GM19328 (cell line): ENCODE results near the gene HSD17B2.
"Not testable (repeated sequence)": the region's sequence is repeated elsewhere in the genome, so short reads cannot be mapped to it uniquely, and the experiment has no call there.

Experiments used
- ATAC-seq: cut with Tn5 transposase; IDR thresholded peaks from one replicate; pipeline ENCODE4 v1.9.1; 2021; ENCODE audit warnings: mild to moderate bottlenecking, moderate library complexity; ENCODE audit not compliant: unreplicated experiment

Gene HSD17B2, protein sequence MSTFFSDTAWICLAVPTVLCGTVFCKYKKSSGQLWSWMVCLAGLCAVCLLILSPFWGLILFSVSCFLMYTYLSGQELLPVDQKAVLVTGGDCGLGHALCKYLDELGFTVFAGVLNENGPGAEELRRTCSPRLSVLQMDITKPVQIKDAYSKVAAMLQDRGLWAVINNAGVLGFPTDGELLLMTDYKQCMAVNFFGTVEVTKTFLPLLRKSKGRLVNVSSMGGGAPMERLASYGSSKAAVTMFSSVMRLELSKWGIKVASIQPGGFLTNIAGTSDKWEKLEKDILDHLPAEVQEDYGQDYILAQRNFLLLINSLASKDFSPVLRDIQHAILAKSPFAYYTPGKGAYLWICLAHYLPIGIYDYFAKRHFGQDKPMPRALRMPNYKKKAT

GRCh38 chr16:82034981-82035612 lies at the start of gene HSD17B2:
Gene HSD17B2, plus strand, starts transcription at chr16:82035253. Its CDS starts 172 bp downstream, at chr16:82035425.
- no peak for ATAC-seq

- ATAC-seq = no peak
These were observed 47.9 kb upstream of the HSD17B2 start for GRCh38 chr16:81987121-81987520.

DNA sequence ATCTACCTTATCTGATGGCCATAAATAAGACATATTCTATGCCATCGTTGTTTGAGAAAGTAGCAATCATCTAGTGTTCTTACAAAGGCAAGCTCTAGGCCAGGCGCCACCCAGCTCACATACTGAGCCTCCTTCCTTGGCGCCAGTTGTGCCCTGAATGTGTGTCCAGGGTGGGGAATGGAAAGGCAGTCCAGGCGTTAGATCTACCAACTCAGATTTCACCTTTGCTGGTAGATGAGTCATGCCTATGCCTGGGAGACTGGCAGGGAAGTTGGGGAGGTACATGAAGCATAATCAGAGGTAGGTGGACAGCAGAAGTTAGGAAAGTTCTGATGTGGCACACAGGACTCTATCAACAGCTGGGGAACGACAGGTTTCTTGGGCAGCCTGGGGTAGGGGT lies 47.3 kb upstream of the HSD17B2 start:
- no peak for ATAC-seq

DNA sequence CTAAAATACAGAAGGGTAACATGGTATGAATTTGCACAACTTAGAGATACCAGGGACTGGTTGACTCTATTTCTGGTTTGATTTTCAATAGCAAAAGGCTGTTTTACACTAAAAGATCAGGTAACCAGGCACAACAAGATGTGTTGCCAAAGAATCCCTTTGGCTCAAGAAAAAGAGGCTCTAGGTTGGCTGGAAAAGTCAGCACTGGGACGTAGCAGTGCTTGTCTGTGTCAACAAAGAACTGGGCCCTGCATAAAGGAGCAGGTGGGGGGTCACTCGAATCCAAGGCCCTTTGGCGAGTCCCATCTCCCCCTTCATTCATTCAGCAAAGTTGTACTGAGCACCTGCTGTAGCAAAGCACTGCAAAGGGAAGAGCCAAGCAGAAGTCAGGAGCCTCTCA lies 42.2 kb upstream of the HSD17B2 start:
- no peak for ATAC-seq

GRCh38 chr16:81994485-81994884 lies 40.6 kb upstream of the HSD17B2 start:
- no peak for ATAC-seq

DNA sequence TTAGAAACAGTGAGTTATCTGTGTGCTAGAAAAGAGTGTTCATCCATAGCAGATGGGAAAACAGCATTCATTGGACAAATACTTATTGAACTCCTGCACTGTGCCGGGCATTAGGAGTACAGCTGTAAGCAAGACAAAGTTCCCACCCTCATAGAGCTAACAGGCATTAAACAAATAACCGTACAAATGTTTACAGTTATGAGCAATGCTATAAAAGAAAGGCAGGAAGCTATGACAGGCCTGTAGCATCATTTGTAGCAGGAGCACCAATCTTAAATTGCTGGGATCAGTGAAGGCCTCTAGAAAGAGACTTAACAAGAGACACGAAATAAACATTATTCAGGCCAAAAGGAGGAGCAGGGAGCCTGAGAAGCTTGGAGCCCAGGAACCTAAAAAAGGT lies 39.4 kb upstream of the HSD17B2 start:
- no peak for ATAC-seq

GRCh38 chr16:81996664-81997509 lies 38.2 kb upstream of the HSD17B2 start:
- no peak for ATAC-seq

- no peak for ATAC-seq
These were observed 37.3 kb upstream of the HSD17B2 start for GRCh38 chr16:81997738-81998137.

DNA sequence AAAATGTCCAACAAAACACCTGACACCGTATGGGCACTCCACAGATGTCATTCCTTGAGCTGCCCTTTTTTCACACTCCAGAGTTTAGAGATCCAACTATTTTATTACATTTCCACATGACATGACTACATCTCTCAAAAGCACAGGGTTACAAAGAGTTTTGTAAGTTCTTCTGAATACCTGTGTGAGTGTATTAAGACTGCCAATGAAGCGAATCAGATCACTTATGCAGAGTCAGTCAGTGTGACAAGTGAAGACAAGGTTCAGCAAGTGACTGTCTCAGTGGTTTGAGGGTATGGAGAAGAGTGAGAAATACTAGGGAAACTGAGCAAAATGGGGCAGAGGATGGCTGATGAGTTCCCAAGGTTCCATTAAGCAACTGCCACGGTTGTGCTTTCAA lies 32.2 kb upstream of the HSD17B2 start:
- ATAC-seq = no peak

DNA sequence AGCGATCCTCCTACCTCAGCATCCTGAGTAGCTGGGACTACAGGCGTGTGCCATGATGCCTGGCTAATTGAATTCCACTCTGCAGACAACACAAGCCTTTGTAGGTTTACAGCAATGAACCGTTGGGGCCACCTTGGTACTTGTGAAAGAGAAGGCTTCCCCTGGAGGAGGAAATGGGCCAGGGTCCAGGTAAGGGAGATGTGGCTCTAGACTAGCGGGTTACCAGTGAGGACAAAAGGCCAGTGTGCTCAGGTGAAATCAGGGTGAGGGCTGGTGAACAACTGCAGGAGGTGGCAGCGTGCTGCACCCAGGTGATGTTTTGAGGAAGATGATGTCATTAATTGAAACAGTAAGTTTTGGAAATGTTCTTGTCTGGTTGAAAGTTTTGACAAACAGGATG lies 30.5 kb upstream of the HSD17B2 start:
- ATAC-seq = no peak

GRCh38 chr16:82005027-82005830 lies 29.8 kb upstream of the HSD17B2 start:
- no peak for ATAC-seq

DNA sequence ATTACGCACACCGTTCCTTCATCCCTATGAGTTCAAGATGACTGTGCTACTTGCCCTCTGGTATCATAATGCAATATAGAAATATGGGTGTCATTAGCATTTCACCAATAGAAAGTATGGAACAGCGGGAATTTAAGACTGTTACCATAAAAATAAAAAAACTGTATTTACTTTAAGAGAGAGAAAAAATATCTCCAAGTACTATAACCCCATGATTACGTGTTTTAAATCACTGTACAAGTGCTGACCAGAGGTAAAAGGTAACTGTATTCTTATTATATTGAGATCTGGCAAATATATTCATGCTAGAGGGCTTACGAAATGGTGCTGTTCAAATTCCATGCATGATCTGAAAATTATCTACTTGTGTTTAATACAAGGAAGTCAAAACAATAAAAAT lies 29.0 kb upstream of the HSD17B2 start:
- ATAC-seq = no peak

- no peak for ATAC-seq
These were observed 27.9 kb upstream of the HSD17B2 start for GRCh38 chr16:82007189-82007588.

DNA sequence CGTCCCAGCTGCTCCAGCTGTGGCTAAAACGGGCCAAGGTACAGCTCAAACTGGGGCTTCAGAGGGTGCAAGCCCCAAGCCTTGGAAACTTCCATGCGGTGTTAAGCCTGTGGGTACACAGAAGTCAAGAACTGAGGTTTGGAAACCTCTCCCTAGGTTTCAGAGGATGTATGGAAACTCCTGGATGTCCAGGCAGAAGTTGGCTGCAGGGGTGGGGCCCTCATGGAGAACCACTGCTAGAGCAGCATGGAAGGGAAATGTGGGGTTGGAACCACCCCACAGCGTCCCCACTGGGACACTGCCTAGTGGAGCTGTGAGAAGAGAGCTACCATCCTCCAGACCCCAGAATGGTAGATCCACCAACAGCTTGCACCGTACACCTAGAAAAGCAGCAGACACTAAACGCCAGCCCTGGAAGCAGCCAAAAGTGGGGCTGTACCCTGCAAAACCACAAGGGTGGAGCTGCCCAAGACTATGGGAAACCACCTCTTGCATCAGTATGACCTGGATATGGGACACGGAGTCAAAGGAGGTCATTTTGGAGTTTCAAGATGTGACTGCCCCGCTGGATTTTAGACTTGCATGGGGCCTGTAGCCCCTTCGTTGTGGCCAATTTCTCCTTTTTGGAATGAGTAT lies 26.0 kb upstream of the HSD17B2 start:
- no peak for ATAC-seq

DNA sequence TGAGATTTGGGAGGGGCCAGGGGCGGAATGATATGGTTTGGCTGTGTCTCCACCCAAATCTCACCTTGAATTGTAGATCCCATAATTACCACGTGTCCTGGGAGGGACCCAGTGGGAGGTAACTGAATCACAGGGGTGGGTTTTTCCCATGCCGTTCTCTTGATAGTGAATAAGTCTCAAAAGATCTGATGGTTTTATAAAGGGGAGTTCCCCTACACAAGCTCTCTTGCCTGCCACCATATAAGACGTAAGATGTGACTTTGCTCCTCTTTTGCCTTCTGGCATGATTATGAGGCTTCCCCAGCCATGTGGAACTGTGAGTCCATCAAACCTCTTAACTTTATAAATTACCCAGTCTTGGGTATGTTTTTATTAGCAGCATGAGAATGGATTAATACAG lies 25.3 kb upstream of the HSD17B2 start:
- ATAC-seq = not testable (repeated sequence)

DNA sequence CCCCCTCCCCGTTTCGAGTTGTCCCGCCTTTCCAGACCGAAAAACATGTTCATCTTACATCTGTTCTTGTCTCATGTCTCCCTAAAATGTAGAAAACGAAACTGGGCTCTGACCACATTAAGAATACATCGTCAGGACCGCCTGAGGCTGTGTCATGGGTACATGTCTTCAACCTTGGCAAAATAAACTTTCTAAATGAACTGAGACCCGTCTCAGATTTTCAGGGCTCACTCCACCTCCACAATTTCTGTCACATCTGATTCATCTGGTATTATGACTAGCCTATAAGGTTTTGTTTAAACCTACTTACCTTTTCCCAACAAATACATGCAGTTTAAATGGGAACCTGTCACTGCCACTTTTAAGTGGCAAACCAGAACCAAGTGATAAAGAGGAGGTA lies 24.4 kb upstream of the HSD17B2 start:
- no peak for ATAC-seq

DNA sequence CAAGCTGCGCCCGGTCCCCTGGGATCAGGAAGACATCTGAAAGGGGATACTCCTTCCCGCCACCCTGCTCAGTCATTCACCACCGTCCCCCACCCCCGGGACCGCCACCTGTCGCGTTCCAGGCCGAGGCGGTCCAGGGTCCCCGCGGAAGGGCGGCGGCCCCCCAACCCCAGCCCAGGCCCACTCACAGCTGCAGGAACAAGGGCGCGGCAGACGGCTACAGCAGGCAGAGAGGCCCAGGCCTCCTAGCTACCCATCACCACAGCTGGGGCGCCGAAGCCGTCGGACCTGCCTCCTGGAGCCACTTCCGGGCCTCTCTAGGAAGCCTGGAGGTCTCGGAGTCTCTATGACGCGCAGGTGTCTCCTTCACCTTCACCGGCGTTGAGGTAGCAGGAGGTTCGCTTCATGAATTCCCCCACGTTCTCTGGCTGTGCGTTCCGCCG lies 23.8 kb upstream of the HSD17B2 start, which contains the start of gene SDR42E1:
Gene SDR42E1 (minus strand): TSS at position 272 of the 443 bp plus-strand sequence. CDS start 10,612 bp downstream, outside the sequence.
- ATAC-seq = peak; percentile 88

DNA sequence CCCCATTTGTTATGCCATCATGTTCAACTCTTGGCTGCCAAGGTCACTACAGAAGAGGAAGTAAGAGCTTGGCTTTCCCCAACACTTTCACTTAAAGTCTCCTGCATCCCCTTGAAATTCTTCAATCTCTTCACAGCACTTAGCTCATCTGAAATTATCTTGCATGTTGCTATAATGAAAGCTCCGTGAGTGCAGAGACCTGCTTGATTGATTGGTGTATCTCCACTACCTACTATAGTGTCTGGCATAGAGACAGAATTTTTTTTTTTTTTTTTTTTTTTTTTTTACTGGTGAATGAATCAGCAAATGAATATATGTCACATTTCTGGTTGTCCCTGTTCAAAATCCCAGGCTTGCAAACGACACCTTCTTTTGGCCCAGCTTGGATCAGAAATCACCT lies 21.9 kb upstream of the HSD17B2 start:
- no peak for ATAC-seq

GRCh38 chr16:82016263-82016662 lies 18.8 kb upstream of the HSD17B2 start:
- ATAC-seq = no peak

- no peak for ATAC-seq
These were observed 18.1 kb upstream of the HSD17B2 start for GRCh38 chr16:82016964-82017363.
